Hepatocyte (in vitro differentiated cells): ENCODE measurements around the gene ATP6V0E1. TPM values are rescaled to one million over a fixed set of nuclear protein-coding genes. Genes with fewer than 3 reads are reported as not detected.

Source experiments
- DNase-seq: peaks from one replicate; pipeline ENCODE4 v3.0.0-alpha.2; 2016; ENCODE audit warnings: low spot score
- H2AFZ ChIP-seq: fragments of 200-600 bp; sonication (generic); 2 replicates; pipeline ENCODE4 v1.6.0; 2016; ENCODE audit warnings: antibody characterized with exemption, mild to moderate bottlenecking
- H3K27ac ChIP-seq: fragments of 200-600 bp; sonication (generic); 2 replicates; pipeline ENCODE4 v1.5.1; 2016; ENCODE audit warnings: mild to moderate bottlenecking
- H3K27me3 ChIP-seq: fragments of 200-600 bp; sonication (generic); 2 replicates; pipeline ENCODE4 v1.6.1; 2016
- H3K36me3 ChIP-seq: fragments of 200-600 bp; sonication (generic); replicated peaks from 2 replicates; pipeline ENCODE4 v1.5.1; 2016; ENCODE audit warnings: low read depth; ENCODE audit not compliant: insufficient read depth
- H3K4me1 ChIP-seq: fragments of 200-600 bp; sonication (generic); 2 replicates; pipeline ENCODE4 v1.5.1; 2016; ENCODE audit warnings: mild to moderate bottlenecking, moderate library complexity; ENCODE audit not compliant: insufficient read depth
- H3K4me2 ChIP-seq: fragments of 200-600 bp; sonication (generic); 2 replicates; pipeline ENCODE4 v1.6.0; 2016
- H3K4me3 ChIP-seq: fragments of 200-600 bp; sonication (generic); 2 replicates; pipeline ENCODE4 v1.5.1; 2016; ENCODE audit warnings: mild to moderate bottlenecking
- H3K79me2 ChIP-seq: fragments of 200-600 bp; sonication (generic); 2 replicates; pipeline ENCODE4 v1.6.0; 2017; ENCODE audit warnings: mild to moderate bottlenecking
- H3K9me2 ChIP-seq: fragments of 200-600 bp; sonication (generic); replicated peaks from 2 replicates; pipeline ENCODE4 v1.6.0; 2017; ENCODE audit warnings: mild to moderate bottlenecking; ENCODE audit not compliant: insufficient read depth
- H3K9me3 ChIP-seq: fragments of 200-600 bp; sonication (generic); 2 replicates; pipeline ENCODE4 v1.5.1; 2016; ENCODE audit warnings: low read depth, mild to moderate bottlenecking
- H4K20me1 ChIP-seq: fragments of 200-600 bp; sonication (generic); 2 replicates; pipeline ENCODE4 v1.6.0; 2016; ENCODE audit warnings: mild to moderate bottlenecking; ENCODE audit not compliant: insufficient read depth, poor library complexity, severe bottlenecking
- EZH2 ChIP-seq: fragments of 200-600 bp; sonication (generic); IDR thresholded peaks from 2 replicates; pipeline ENCODE4 v1.6.1; 2016; ENCODE audit warnings: antibody characterized with exemption, mild to moderate bottlenecking, borderline replicate concordance
- EZH2phosphoT487 ChIP-seq: fragments of 200-600 bp; sonication (generic); IDR thresholded peaks from one replicate; pipeline ENCODE4 v1.6.1; 2018; ENCODE audit warnings: antibody characterized with exemption, mild to moderate bottlenecking, low read depth, moderate library complexity; ENCODE audit not compliant: unreplicated experiment, severe bottlenecking
- WGBS: methylation state at CpG from one replicate; pipeline ENCODE4 v1.1.6; 2016; ENCODE audit warnings: low lambda C conversion rate; ENCODE audit errors: missing lambda C conversion rate; 5-methylcytosine and 5-hydroxymethylcytosine counted together
- polyA plus RNA-seq: library from polyadenylated mRNA; unstranded; fragments of >200 nt; fragmentation: Nextera tagmentation; extraction: Ambion mirVana; gene quantifications from 2 replicates; pipeline ENCODE4 v1.2.1, GENCODE V29; 2016
- total RNA-seq: library from RNA; depleted of rRNA; stranded (reverse); fragments of >200 nt; gene quantifications from 2 replicates; pipeline ENCODE4 v1.2.3, GENCODE V29; 2014
- TF ChIP-seq, protein P1 (sequence below): fragments of 200-600 bp; sonication (generic); IDR thresholded peaks from 2 replicates; pipeline ENCODE4 v1.5.1; 2016; ENCODE audit warnings: antibody characterized with exemption, mild to moderate bottlenecking; ENCODE audit not compliant: poor library complexity

The ATP6V0E1 gene
- total and polyA plus RNA-seq, 2 experiments from 2014 or later: 216 to 657 TPM

DNA sequence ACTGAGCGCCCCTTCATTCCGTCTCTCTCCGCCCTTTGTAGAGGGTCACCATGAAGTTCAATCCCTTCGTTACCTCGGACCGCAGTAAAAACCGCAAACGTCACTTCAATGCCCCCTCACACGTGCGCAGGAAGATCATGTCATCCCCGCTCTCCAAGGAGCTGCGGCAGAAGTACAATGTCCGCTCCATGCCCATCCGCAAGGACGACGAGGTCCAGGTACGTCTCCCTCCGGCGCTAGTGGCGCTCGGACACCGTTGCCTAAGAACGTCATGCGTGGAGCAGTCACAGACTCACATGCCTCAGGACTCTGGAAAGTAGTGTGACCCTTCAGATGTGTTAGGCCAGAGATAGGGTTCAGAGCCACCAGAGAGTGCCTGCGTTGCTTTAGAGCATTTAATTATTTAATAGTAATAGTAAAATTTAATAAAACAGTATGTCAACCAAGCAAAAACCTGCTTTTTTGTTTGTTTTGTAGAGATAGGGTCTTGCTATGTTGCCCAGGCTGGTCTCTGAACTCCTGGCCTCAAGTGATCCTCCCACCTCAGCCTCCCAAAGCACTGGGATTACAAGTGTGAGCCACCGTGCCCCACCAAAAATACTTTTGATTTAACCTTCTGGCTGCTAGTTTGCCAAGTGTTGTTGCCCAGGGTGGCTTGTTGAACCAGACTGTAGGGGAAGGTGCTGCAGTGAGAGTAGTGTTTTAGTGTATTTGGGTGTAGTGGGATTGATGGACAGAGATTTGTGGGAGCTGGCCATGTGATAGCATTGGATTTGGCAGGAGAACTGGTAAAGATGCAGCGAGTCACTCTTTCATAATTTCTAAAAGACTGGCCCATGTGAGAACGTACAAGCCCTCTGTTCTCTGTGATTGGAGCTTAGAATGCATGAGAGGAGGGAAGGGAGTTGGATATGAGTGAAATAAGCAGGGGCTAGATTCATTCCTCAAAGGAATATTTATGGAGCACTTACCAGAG, 23.5 kb upstream of the ATP6V0E1 start:
- WGBS: 20% methylated on average over 28 of the region's 28 CpGs
- Histone ChIP-seq H4K20me1 (no peaks in the 10 kb centered on the region), H3K27ac (peak overlapping the region; percentile 59), H3K36me3 (no peaks in the 10 kb centered on the region), H3K4me1 (peaks cover 5% of the 10 kb centered on the region), H3K4me3 (peak overlapping the region; percentile 85), H3K9me2 (no peaks in the 10 kb centered on the region), H3K4me2 (peak overlapping the region; percentile 88), H3K79me2 (peaks cover 18% of the 10 kb centered on the region), H2AFZ (peak overlapping the region; percentile 79), H3K9me3 (no peaks in the 10 kb centered on the region), H3K27me3 (no peaks in the 10 kb centered on the region)
- no peak for DNase-seq
- no peak for TF ChIP-seq EZH2
- TF ChIP-seq EZH2phosphoT487: no peak
- TF ChIP-seq, protein P1, sequence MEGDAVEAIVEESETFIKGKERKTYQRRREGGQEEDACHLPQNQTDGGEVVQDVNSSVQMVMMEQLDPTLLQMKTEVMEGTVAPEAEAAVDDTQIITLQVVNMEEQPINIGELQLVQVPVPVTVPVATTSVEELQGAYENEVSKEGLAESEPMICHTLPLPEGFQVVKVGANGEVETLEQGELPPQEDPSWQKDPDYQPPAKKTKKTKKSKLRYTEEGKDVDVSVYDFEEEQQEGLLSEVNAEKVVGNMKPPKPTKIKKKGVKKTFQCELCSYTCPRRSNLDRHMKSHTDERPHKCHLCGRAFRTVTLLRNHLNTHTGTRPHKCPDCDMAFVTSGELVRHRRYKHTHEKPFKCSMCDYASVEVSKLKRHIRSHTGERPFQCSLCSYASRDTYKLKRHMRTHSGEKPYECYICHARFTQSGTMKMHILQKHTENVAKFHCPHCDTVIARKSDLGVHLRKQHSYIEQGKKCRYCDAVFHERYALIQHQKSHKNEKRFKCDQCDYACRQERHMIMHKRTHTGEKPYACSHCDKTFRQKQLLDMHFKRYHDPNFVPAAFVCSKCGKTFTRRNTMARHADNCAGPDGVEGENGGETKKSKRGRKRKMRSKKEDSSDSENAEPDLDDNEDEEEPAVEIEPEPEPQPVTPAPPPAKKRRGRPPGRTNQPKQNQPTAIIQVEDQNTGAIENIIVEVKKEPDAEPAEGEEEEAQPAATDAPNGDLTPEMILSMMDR: no peak

GRCh38 chr5:172969921-172970320, 13.7 kb upstream of the ATP6V0E1 start:
- no peaks in the 10 kb centered on the region for H3K9me2 ChIP-seq
- H3K4me3 ChIP-seq: no peak overlapping the region
- no peaks in the 10 kb centered on the region for H3K36me3 ChIP-seq
- no peak overlapping the region for H2AFZ ChIP-seq
- no peaks in the 10 kb centered on the region for H3K79me2 ChIP-seq
- TF ChIP-seq EZH2phosphoT487 (no peak), EZH2 (no peak)
- TF ChIP-seq, protein P1: no peak
- H3K4me1 ChIP-seq: no peaks in the 10 kb centered on the region
- DNase-seq: no peak
- H3K27me3 ChIP-seq: no peaks in the 10 kb centered on the region
- no peak overlapping the region for H3K27ac ChIP-seq
- no peaks in the 10 kb centered on the region for H4K20me1 ChIP-seq
- 87% methylated on average over 2 of the region's 2 CpGs for WGBS
- no peaks in the 10 kb centered on the region for H3K9me3 ChIP-seq
- no peak overlapping the region for H3K4me2 ChIP-seq

DNA sequence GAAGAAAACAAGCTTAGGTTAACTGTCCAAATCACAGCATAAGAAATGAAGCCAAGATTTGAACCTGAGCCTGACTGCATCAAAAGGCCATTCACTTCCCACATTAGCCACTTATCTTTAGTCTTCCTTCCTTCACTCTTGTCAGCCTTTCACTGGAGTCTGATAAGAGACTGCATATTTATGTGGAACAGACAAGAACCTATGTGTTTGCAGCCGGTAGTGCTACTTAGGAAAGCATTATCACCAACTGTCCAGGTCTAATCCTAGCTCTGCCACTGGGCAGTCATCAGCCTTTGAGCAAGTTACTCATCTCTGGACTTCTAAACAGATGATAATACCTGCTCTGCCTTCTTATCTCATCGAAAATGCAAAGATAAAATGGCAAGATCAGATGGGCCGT, 12.1 kb upstream of the ATP6V0E1 start:
- Histone ChIP-seq H3K4me2 (no peak overlapping the region), H4K20me1 (no peaks in the 10 kb centered on the region), H3K9me2 (no peaks in the 10 kb centered on the region), H3K9me3 (no peaks in the 10 kb centered on the region), H3K79me2 (no peaks in the 10 kb centered on the region), H3K4me1 (no peaks in the 10 kb centered on the region), H3K4me3 (no peak overlapping the region), H3K36me3 (no peaks in the 10 kb centered on the region), H3K27ac (no peak overlapping the region), H2AFZ (no peak overlapping the region), H3K27me3 (no peaks in the 10 kb centered on the region)
- no peak for DNase-seq
- no peak for TF ChIP-seq EZH2phosphoT487
- TF ChIP-seq, protein P1: no peak
- TF ChIP-seq EZH2: no peak
- 38% methylated on average over 3 of the region's 3 CpGs for WGBS
